ENCODE data around the gene RAB31. TPM values are rescaled to one million over a fixed set of nuclear protein-coding genes. Genes with fewer than 3 reads are reported as not detected.

The RAB31 gene
- total and polyA plus RNA-seq, 4 donors = 21.5 to 114 (median 49.5) TPM

GRCh38 chr18:9684881-9685614 lies 23.1 kb upstream of the RAB31 start:
- Histone ChIP-seq H3K36me3 (ENCODE audit: control insufficient read depth in 4 of 4, insufficient read depth in 4 of 4, low read length in 4 of 4) (no peaks in the 10 kb centered on the region), H3K4me1 (ENCODE audit: control insufficient read depth in 5 of 5, insufficient read depth in 5 of 5, low read length in 5 of 5) (peaks cover 0 to 21% (median 5%) of the 10 kb centered on the region in 5 donors), H3K9me3 (ENCODE audit: control insufficient read depth in 4 of 4, insufficient read depth in 3 of 4, low read length in 3 of 4) (no peaks in the 10 kb centered on the region), H3K4me3 (no peak overlapping the region), H3K27ac (ENCODE audit: low read depth in 1 of 2, low read length in 1 of 2) (peak overlapping the region in 1 of 2 donors; percentile 80), H3K9ac (ENCODE audit: insufficient read depth in 1 of 2, low read length in 2 of 2) (no peak overlapping the region), H3K27me3 (ENCODE audit: control insufficient read depth in 3 of 3, insufficient read depth in 3 of 3, low read length in 2 of 3) (no peaks in the 10 kb centered on the region)
- peak in 1 of 3 donors; percentile 43 for DNase-seq
- peak; percentile 45 for ATAC-seq (ENCODE audit: insufficient read depth, low FRiP score)
- no peak for TF ChIP-seq CTCF (IDR thresholded peaks at IDR 0.05; ENCODE audit: control extremely low read depth, extremely low read depth)
- 44 to 55% methylated on average over 9 of the region's 9 CpGs for WGBS, 2 donors

GRCh38 chr18:9685615-9685890 lies 22.5 kb upstream of the RAB31 start:
- DNase-seq (peak in 2 of 3 donors; percentile 81 to 89), ATAC-seq (ENCODE audit: insufficient read depth, low FRiP score) (no peak)
- WGBS, 2 donors = 31 to 69% methylated on average over 4 of the region's 4 CpGs
- Histone ChIP-seq H3K4me1 (ENCODE audit: control insufficient read depth in 5 of 5, insufficient read depth in 5 of 5, low read length in 5 of 5) (peaks cover 0 to 21% (median 5%) of the 10 kb centered on the region in 5 donors), H3K4me3 (no peak overlapping the region), H3K9me3 (ENCODE audit: control insufficient read depth in 4 of 4, insufficient read depth in 3 of 4, low read length in 3 of 4) (no peaks in the 10 kb centered on the region), H3K27me3 (ENCODE audit: control insufficient read depth in 3 of 3, insufficient read depth in 3 of 3, low read length in 2 of 3) (no peaks in the 10 kb centered on the region), H3K9ac (ENCODE audit: insufficient read depth in 1 of 2, low read length in 2 of 2) (no peak overlapping the region), H3K36me3 (ENCODE audit: control insufficient read depth in 4 of 4, insufficient read depth in 4 of 4, low read length in 4 of 4) (no peaks in the 10 kb centered on the region), H3K27ac (ENCODE audit: low read depth in 1 of 2, low read length in 1 of 2) (peak overlapping the region in 1 of 2 donors; percentile 80)
- TF ChIP-seq CTCF (IDR thresholded peaks at IDR 0.05; ENCODE audit: control extremely low read depth, extremely low read depth) = no peak

- H3K4me3 ChIP-seq = no peak overlapping the region
- no peaks in the 10 kb centered on the region for H3K36me3 ChIP-seq (ENCODE audit: control insufficient read depth in 4 of 4, insufficient read depth in 4 of 4, low read length in 4 of 4)
- DNase-seq = no peak
- 81 to 86% methylated on average over 19 of the region's 19 CpGs for WGBS, 2 donors
- H3K9me3 ChIP-seq (ENCODE audit: control insufficient read depth in 4 of 4, insufficient read depth in 3 of 4, low read length in 3 of 4) = no peaks in the 10 kb centered on the region
- peaks cover 0 to 30% (median 5%) of the 10 kb centered on the region in 5 donors for H3K4me1 ChIP-seq (ENCODE audit: control insufficient read depth in 5 of 5, insufficient read depth in 5 of 5, low read length in 5 of 5)
- no peaks in the 10 kb centered on the region for H3K27me3 ChIP-seq (ENCODE audit: control insufficient read depth in 3 of 3, insufficient read depth in 3 of 3, low read length in 2 of 3)
- H3K9ac ChIP-seq (ENCODE audit: insufficient read depth in 1 of 2, low read length in 2 of 2) = no peak overlapping the region
- no peak for TF ChIP-seq CTCF (IDR thresholded peaks at IDR 0.05; ENCODE audit: control extremely low read depth, extremely low read depth)
- H3K27ac ChIP-seq (ENCODE audit: low read depth in 1 of 2, low read length in 1 of 2) = no peak overlapping the region
- ATAC-seq (ENCODE audit: insufficient read depth, low FRiP score) = no peak
Measured at GRCh38 chr18:9688036-9688741, 19.9 kb upstream of the RAB31 start.
